Heart right ventricle (tissue), 16 donors: Measurements from ENCODE around the gene CHST4. TPM values are rescaled to one million over a fixed set of nuclear protein-coding genes. Genes with fewer than 3 reads are reported as not detected.

ENCODE experiments used
- ATAC-seq, 8 donors: fragments of 200-7000 bp; cut with Tn5 transposase; one replicate each; pipeline ENCODE4 v1.9.1; 2020; ENCODE audit warnings: mild to moderate bottlenecking in 8 of 8, moderate library complexity in 8 of 8, moderate number of reproducible peaks in 1 of 8
- DNase-seq, 2 donors: peaks; one replicate each; pipeline ENCODE4 v3.0.0-alpha.2; 2020
- H3K27ac ChIP-seq, 10 donors: fragments of 200-600 bp; sonication (generic) in 2 of 10; one replicate each; pipeline versions ENCODE4 v1.5.0 to v1.8.0; 2020 to 2022; ENCODE audit warnings: mild to moderate bottlenecking in 3 of 10
- H3K27me3 ChIP-seq, 7 donors: fragments of 200-600 bp; one replicate each; pipeline ENCODE4 v1.8.0; 2021 to 2022; ENCODE audit warnings: mild to moderate bottlenecking in 2 of 7
- H3K36me3 ChIP-seq, 9 donors: fragments of 200-600 bp; sonication (generic) in 1 of 9; one replicate each; pipeline versions ENCODE4 v1.5.0 to v1.8.0; 2020 to 2022; ENCODE audit warnings: mild to moderate bottlenecking in 2 of 9
- H3K4me1 ChIP-seq, 9 donors: fragments of 200-600 bp; sonication (generic) in 1 of 9; one replicate each; pipeline versions ENCODE4 v1.5.0 to v1.8.0; 2020 to 2022; ENCODE audit warnings: mild to moderate bottlenecking in 4 of 9
- H3K4me3 ChIP-seq, 10 donors: fragments of 200-600 bp; sonication (generic) in 2 of 10; one replicate each; pipeline versions ENCODE4 v1.5.0 to v1.8.0; 2020 to 2022; ENCODE audit warnings: mild to moderate bottlenecking in 7 of 10, moderate library complexity in 2 of 10
- H3K9me3 ChIP-seq, 11 donors: fragments of 200-600 bp in 10 of 11; sonication (generic) in 2 of 11; one replicate each; pipeline versions ENCODE4 v1.5.0 to v1.8.0; 2013 to 2022; ENCODE audit warnings: mild to moderate bottlenecking in 2 of 11, control low read depth in 1 of 11, moderate library complexity in 1 of 11
- WGBS, 2 donors: extraction: QIAGEN DNeasy Blood & Tissue Kit; methylation state at CpG; one replicate each; pipeline ENCODE4 v1.1.7; 2013; ENCODE audit warnings: inconsistent platforms in 1 of 2; 5-methylcytosine and 5-hydroxymethylcytosine counted together
- intact Hi-C, 10 donors: fragments of 100-400 bp; cut with DNase I; formaldehyde crosslinking; loops; one replicate each; pipeline versions ENCODE4 v1.11.1 to v1.14.2; 2022
- long read RNA-seq, 3 donors: library from polyadenylated mRNA; unstranded; transcript quantifications; one replicate each; pipeline ENCODE4 v2.0.0, GENCODE V29; 2020 to 2021
- polyA plus RNA-seq, 2 donors: library from polyadenylated mRNA; stranded (reverse); fragments of 200-250 nt; gene quantifications; one replicate each; pipeline ENCODE4 v1.2.3, GENCODE V29; 2013
- total RNA-seq, 10 donors: library from RNA; stranded (reverse); fragmentation: NEBNext Ultra II Directional in 3 of 10; extraction: Animal tissue kit (Norgen Biotek cat#: 25700) in 3 of 10; gene quantifications; one replicate each; pipeline versions ENCODE4 v1.2.1 to v1.2.4, GENCODE V29; 2021 to 2023
- TF ChIP-seq, protein P1 (sequence below), 9 donors: fragments of 200-600 bp; sonication (generic) in 2 of 9; IDR thresholded peaks; one replicate each; pipeline versions ENCODE4 v1.5.0 to v1.8.0; 2021 to 2022; ENCODE audit warnings: antibody characterized with exemption in 9 of 9, mild to moderate bottlenecking in 5 of 9, moderate library complexity in 1 of 9
- donor health status: Arrhythmogenic right ventricular cardiomyopathy.
- donor health status: ischemic (EF 13 %, LVEDD 7.1; RV severe dilation, severe dysfunction).
- donor health status: healthy with polysubstance abuse.
- donor health status: DM: no; HTN: yes; CAD: no.
- donor health status: DM: no; HTN: no; CAD: no.
- donor health status: ischemic (EF 25% LVEDD 6.9; RV normal size, moderate dysfunction).
- donor health status: ischemic (EF 25% LVEDD 5.7; RV mildly dilated, moderate dysfunction).
- donor health status: healthy.
- donor health status: DM: yes; HTN: yes; CAD: no.
- donor health status: Ischemic cardiomyopathy.
- donor health status: ischemic (EF 35%, LVEDD 5.7; RV mildly dilated, moderate dysfunction).
- donor health status: nonischemic (EF 11% LVEDD 7.7; RV severe dilation, severe dysfunction).
- donor health status: DM: yes; HTN: yes; CAD: no.
- donor health status: PGD.
- donor health status: ischemic (EF 29% LVEDD 5.4; RV normal size, mild dysfunction).
- donor health status: nonischemic (EF 23%, LVEDD 6.1; RV moderate dilation, normal function).

The CHST4 gene
- under 1 TPM in 1 of 10 donors, not detected in 9; 0.09 TPM for total RNA-seq
- not detected for polyA plus RNA-seq
- long read RNA-seq, donor 1: 0 reads
- long read RNA-seq, donor 2: 0 reads
- long read RNA-seq, donor 3: 0 reads

DNA sequence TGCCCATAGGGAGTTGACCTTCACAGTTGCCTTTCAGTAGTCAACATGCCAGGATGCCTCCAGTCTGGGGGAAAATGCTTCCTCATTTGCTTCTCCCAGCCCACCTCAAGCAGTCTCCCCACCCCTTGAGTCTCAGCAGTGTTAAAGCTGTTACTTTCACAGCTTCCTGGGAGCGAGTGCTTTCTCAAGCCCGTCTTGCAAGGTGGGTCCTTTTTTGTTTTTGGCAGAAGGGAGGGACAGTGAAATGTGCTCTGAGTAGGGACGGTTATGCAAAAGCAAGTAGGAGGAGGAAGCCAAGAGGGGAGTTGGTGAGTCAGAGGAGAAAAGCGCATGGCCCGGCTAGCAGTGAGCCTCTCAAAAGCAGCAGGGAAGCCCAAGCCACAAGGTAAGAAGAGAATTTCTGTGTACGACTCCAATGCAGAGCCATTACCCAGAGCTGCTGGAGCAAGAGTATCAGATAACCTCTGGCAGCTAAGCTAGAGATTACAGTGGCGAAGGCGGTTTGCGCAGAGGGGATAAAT, at the start of gene CHST4:
CHST4 (plus strand) TSS at position 316 of the 521 bp plus-strand sequence. CDS start 10,252 bp downstream, outside the sequence.
- no peaks in the 10 kb centered on the region for H3K36me3 ChIP-seq
- DNase-seq (no peak), ATAC-seq (peak in 3 of 8 donors; percentile 38 to 75 (median 41))
- WGBS, 2 donors: 4 to 5% methylated on average over 9 of the region's 9 CpGs
- peaks cover 0 to 9% (median 0%) of the 10 kb centered on the region in 9 donors for H3K4me1 ChIP-seq
- peaks cover 0 to 75% (median 43%) of the 10 kb centered on the region in 7 donors for H3K27me3 ChIP-seq
- intact Hi-C loops: no loop called here
- H3K27ac ChIP-seq: no peak within 1 kb of the TSS
- H3K9me3 ChIP-seq: no peaks in the 10 kb centered on the region
- H3K4me3 ChIP-seq: no peak within 1 kb of the TSS
- TF ChIP-seq, protein P1, sequence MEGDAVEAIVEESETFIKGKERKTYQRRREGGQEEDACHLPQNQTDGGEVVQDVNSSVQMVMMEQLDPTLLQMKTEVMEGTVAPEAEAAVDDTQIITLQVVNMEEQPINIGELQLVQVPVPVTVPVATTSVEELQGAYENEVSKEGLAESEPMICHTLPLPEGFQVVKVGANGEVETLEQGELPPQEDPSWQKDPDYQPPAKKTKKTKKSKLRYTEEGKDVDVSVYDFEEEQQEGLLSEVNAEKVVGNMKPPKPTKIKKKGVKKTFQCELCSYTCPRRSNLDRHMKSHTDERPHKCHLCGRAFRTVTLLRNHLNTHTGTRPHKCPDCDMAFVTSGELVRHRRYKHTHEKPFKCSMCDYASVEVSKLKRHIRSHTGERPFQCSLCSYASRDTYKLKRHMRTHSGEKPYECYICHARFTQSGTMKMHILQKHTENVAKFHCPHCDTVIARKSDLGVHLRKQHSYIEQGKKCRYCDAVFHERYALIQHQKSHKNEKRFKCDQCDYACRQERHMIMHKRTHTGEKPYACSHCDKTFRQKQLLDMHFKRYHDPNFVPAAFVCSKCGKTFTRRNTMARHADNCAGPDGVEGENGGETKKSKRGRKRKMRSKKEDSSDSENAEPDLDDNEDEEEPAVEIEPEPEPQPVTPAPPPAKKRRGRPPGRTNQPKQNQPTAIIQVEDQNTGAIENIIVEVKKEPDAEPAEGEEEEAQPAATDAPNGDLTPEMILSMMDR (IDR thresholded peaks at IDR 0.05): no peak

DNA sequence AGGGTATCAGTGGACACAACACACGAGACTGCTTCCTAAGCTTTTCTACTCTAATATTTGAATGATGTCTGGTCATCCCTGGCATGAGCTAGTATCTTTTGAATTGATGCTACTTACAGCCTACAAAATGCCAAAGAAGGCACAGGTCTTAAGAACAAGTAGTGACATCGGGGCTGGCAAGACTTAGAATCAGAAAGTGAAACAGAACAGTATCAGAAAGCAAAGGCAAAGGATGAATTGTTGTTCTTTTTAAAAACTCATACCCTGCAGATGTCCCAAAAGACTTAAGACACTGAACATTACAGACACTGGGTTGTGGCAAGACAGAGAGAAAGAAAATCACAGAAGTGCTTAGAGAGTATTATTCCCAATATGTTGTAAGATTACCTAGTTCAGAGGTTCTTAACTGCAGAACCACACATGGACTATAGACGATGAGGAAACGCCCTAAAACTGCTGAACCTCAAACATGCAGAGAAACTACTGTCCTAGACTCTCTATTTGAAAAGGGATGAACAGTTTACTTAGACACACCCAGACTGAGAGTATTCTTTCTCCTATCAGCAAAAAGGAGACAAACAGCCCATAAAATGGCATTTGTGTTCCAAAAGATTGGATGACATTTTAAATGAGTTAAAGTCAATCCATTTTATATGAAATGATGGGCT, 49.6 kb upstream of the CHST4 start:
- ATAC-seq (no peak), DNase-seq (no peak)
- peaks cover 0 to 79% (median 11%) of the 10 kb centered on the region in 9 donors for H3K36me3 ChIP-seq
- H3K4me1 ChIP-seq: no peaks in the 10 kb centered on the region
- intact Hi-C loops: no loop called here
- 95 to 96% methylated on average over 4 of the region's 4 CpGs for WGBS, 2 donors
- H3K27ac ChIP-seq: no peak overlapping the region
- no peaks in the 10 kb centered on the region for H3K27me3 ChIP-seq
- TF ChIP-seq, protein P1 (IDR thresholded peaks at IDR 0.05): no peak
- H3K4me3 ChIP-seq: no peak overlapping the region
- no peaks in the 10 kb centered on the region for H3K9me3 ChIP-seq

DNA sequence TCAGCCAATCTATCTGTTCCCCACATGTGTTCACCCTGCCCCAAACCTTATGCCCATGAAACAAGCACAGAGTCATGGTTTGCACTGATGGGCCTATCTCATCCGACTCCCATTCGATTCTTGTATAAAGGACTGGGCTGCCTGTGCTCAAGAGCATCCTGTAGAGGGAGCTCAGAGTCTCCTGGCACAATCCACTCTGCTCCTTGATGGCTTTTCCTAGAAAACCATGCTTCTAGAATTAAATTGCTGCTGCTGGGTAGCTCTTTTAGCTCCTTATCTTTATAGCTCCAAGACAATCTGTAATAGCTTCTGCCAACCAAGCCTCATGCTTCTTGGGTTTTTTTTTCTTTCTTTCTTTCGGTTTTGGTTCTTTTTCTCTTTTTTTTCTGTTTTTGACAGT, 46.8 kb upstream of the CHST4 start:
- Histone ChIP-seq H3K4me1 (peaks cover 0 to 12% (median 5%) of the 10 kb centered on the region in 9 donors), H3K4me3 (no peak overlapping the region), H3K9me3 (no peaks in the 10 kb centered on the region), H3K36me3 (peaks cover 0 to 54% (median 11%) of the 10 kb centered on the region in 9 donors), H3K27me3 (no peaks in the 10 kb centered on the region), H3K27ac (no peak overlapping the region)
- intact Hi-C loops: no loop called here
- 42 to 48% methylated on average over 3 of the region's 3 CpGs for WGBS, 2 donors
- DNase-seq (no peak), ATAC-seq (no peak)
- TF ChIP-seq, protein P1 (IDR thresholded peaks at IDR 0.05): peak in 3 of 9 donors; percentile 15 to 22 (median 18)

DNA sequence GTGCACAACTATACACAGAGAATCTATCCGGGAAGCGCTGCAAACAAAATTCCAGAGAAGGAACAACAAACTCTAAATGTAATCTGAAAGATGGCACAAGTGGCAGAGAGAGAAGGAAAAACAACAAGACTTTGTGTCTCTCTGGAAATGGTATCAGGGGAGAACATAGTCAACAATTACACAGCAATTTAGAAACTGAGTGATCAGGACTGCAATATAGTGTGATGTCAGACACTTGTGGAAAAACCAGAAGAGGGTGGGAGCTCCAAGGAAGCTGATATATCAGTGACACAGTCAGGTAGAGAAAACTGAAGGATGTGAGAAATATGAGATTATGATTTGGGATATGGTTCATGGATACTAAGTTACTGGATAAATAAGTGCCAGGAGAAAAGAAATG, 45.3 kb upstream of the CHST4 start:
- Histone ChIP-seq H3K27me3 (no peaks in the 10 kb centered on the region), H3K27ac (no peak overlapping the region), H3K36me3 (peaks cover 0 to 39% (median 10%) of the 10 kb centered on the region in 9 donors), H3K4me1 (peaks cover 0 to 14% (median 10%) of the 10 kb centered on the region in 9 donors), H3K9me3 (no peaks in the 10 kb centered on the region), H3K4me3 (no peak overlapping the region)
- WGBS, 2 donors: 94 to 99% methylated on average over 2 of the region's 2 CpGs
- DNase-seq (no peak), ATAC-seq (no peak)
- intact Hi-C loops: no loop called here
- TF ChIP-seq, protein P1 (IDR thresholded peaks at IDR 0.05): no peak
